ENCODE results near the gene SFXN5. TPM values are rescaled to one million over a fixed set of nuclear protein-coding genes. Genes with fewer than 3 reads are reported as not detected.

Gene SFXN5
- polyA plus RNA-seq, 1 donor (not counting 4 experiments of a cell fraction or from before 2014, with no cell fraction given), result 6.3 TPM

GRCh38 chr2:72995430-72996116, 75.9 kb downstream of the SFXN5 start:
- DNase-seq (ENCODE audit: low read depth, low spot score) (no peak), FAIRE-seq (no peak)
- Histone ChIP-seq H3K27me3 (ENCODE audit: control insufficient read depth, extremely low read depth, insufficient read depth, low read length) (no peaks in the 10 kb centered on the region), H3K27ac (ENCODE audit: control insufficient read depth, insufficient read depth, low read length) (no peak overlapping the region), H4K20me1 (ENCODE audit: control insufficient read depth, extremely low read depth, insufficient read depth, low read length) (no peaks in the 10 kb centered on the region), H3K4me1 (ENCODE audit: control insufficient read depth, extremely low read depth, insufficient read depth, low read length) (no peaks in the 10 kb centered on the region), H3K4me3 (ENCODE audit: control insufficient read depth in 2 of 3, extremely low read depth in 1 of 3, insufficient read depth in 2 of 3, low read depth in 1 of 3, low read length in 3 of 3) (no peak overlapping the region), H3K9ac (ENCODE audit: control insufficient read depth, extremely low read depth, insufficient read depth, low read length) (no peak overlapping the region), H3K9me1 (ENCODE audit: control insufficient read depth, extremely low read depth, insufficient read depth, low read length) (no peaks in the 10 kb centered on the region), H3K36me3 (ENCODE audit: control insufficient read depth in 2 of 2, extremely low read depth in 1 of 2, insufficient read depth in 2 of 2, low read length in 2 of 2) (no peaks in the 10 kb centered on the region), H3K4me2 (ENCODE audit: control insufficient read depth, extremely low read depth, insufficient read depth, low read depth, low read length) (no peak overlapping the region), H2AFZ (ENCODE audit: control insufficient read depth, low read length) (no peak overlapping the region), H3K79me2 (ENCODE audit: control insufficient read depth, insufficient read depth, low read length) (no peaks in the 10 kb centered on the region), H3K9me3 (ENCODE audit: control insufficient read depth, low read depth, low read length) (no peaks in the 10 kb centered on the region)
- TF ChIP-seq EZH2 (IDR thresholded peaks at IDR 0.05; ENCODE audit: low read length) (no peak), CTCF (optimal IDR thresholded peaks at IDR 0.05 in 1 of 3, IDR thresholded peaks at IDR 0.05 in 1 of 3, conservative IDR thresholded peaks at IDR 0.05 in 1 of 3; ENCODE audit: extremely low read depth in 1 of 3, insufficient read depth in 2 of 3, low read length in 3 of 3) (no peak)
- dilution Hi-C loops (cut with MboI; ENCODE audit: extremely low pct_ligation_motif_present, low sequenced_read_pairs), result no loop called here

- H4K20me1 ChIP-seq (ENCODE audit: control insufficient read depth, extremely low read depth, insufficient read depth, low read length), result no peaks in the 10 kb centered on the region
- FAIRE-seq (no peak), DNase-seq (ENCODE audit: low read depth, low spot score) (no peak)
- peaks cover 2% of the 10 kb centered on the region for H3K4me1 ChIP-seq (ENCODE audit: control insufficient read depth, extremely low read depth, insufficient read depth, low read length)
- H3K27me3 ChIP-seq (ENCODE audit: control insufficient read depth, extremely low read depth, insufficient read depth, low read length), result no peaks in the 10 kb centered on the region
- no peak for TF ChIP-seq CTCF (optimal IDR thresholded peaks at IDR 0.05 in 1 of 3, IDR thresholded peaks at IDR 0.05 in 1 of 3, conservative IDR thresholded peaks at IDR 0.05 in 1 of 3; ENCODE audit: extremely low read depth in 1 of 3, insufficient read depth in 2 of 3, low read length in 3 of 3)
- TF ChIP-seq EZH2 (IDR thresholded peaks at IDR 0.05; ENCODE audit: low read length), result no peak
- H3K36me3 ChIP-seq (ENCODE audit: control insufficient read depth in 2 of 2, extremely low read depth in 1 of 2, insufficient read depth in 2 of 2, low read length in 2 of 2), result no peaks in the 10 kb centered on the region
- no peaks in the 10 kb centered on the region for H3K9me3 ChIP-seq (ENCODE audit: control insufficient read depth, low read depth, low read length)
- no peaks in the 10 kb centered on the region for H3K79me2 ChIP-seq (ENCODE audit: control insufficient read depth, insufficient read depth, low read length)
- no peak overlapping the region for H3K4me2 ChIP-seq (ENCODE audit: control insufficient read depth, extremely low read depth, insufficient read depth, low read depth, low read length)
- no peak overlapping the region for H3K27ac ChIP-seq (ENCODE audit: control insufficient read depth, insufficient read depth, low read length)
- no peak overlapping the region for H2AFZ ChIP-seq (ENCODE audit: control insufficient read depth, low read length)
- H3K9me1 ChIP-seq (ENCODE audit: control insufficient read depth, extremely low read depth, insufficient read depth, low read length), result no peaks in the 10 kb centered on the region
- no peak overlapping the region for H3K9ac ChIP-seq (ENCODE audit: control insufficient read depth, extremely low read depth, insufficient read depth, low read length)
- no peak overlapping the region for H3K4me3 ChIP-seq (ENCODE audit: control insufficient read depth in 2 of 3, extremely low read depth in 1 of 3, insufficient read depth in 2 of 3, low read depth in 1 of 3, low read length in 3 of 3)
- dilution Hi-C loops (cut with MboI; ENCODE audit: extremely low pct_ligation_motif_present, low sequenced_read_pairs), result no loop called here
Observed at GRCh38 chr2:72994991-72995380, 76.5 kb downstream of the SFXN5 start.
